GM12891 (cell line): Measurements from ENCODE around the gene KSR1.

ENCODE experiments used
- PAX5 ChIP-seq: IDR thresholded peaks from 2 replicates; pipeline ENCODE4 v1.6.1; 2011; ENCODE audit warnings: low read length, moderate library complexity, mild to moderate bottlenecking; ENCODE audit not compliant: insufficient read depth, severe bottlenecking
- POLR2A ChIP-seq: IDR thresholded peaks from 2 replicates; pipeline ENCODE4 v1.6.1; 2011; ENCODE audit warnings: low read depth, low read length, control low read depth
- POLR2AphosphoS5 ChIP-seq: IDR thresholded peaks from 2 replicates; pipeline ENCODE4 v1.6.1; 2011; ENCODE audit warnings: low read depth, low read length, control low read depth
- POU2F2 ChIP-seq: IDR thresholded peaks from 2 replicates; pipeline ENCODE4 v1.6.1; 2011; ENCODE audit warnings: low read depth, mild to moderate bottlenecking, control low read depth, low read length, moderate library complexity
- SPI1 ChIP-seq: IDR thresholded peaks from 2 replicates; pipeline ENCODE4 v1.6.1; 2011; ENCODE audit warnings: low read depth, low read length, control low read depth
- TAF1 ChIP-seq: IDR thresholded peaks from 2 replicates; pipeline ENCODE4 v1.6.1; 2011; ENCODE audit warnings: low read depth, low read length, control low read depth

DNA sequence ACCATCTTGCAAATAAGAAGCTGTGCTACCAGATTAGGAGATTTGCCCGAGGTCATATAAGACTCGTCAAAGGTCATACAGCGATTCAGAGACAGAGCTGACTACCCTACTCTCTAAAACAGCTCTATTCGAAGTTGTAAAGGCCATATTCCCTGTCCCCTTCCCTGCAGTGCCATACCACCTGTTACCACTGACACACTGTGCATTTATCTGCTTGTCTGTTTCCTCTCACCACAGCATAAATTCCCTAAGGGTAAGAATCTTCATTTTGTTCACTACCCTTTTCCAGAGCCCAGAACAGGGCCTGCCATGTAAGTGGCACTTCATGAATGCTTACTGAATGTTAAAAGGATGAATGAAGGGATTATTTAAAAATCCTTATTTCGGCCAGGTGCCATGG, 3.4 kb upstream of the KSR1 start:
- TF ChIP-seq POLR2A (no peak), POLR2AphosphoS5 (no peak), TAF1 (no peak), SPI1 (no peak), PAX5 (no peak), POU2F2 (no peak)
